ENCODE measurements around the gene SMURF1.

The SMURF1 gene

GRCh38 chr7:99141841-99142726, 1.8 kb downstream of the SMURF1 start:
- peak; percentile 25 to 49 for DNase-seq (ENCODE audit: low read depth in 2 of 2)

GRCh38 chr7:99141334-99141733, 2.6 kb downstream of the SMURF1 start:
- DNase-seq (ENCODE audit: low read depth in 2 of 2): no peak

DNA sequence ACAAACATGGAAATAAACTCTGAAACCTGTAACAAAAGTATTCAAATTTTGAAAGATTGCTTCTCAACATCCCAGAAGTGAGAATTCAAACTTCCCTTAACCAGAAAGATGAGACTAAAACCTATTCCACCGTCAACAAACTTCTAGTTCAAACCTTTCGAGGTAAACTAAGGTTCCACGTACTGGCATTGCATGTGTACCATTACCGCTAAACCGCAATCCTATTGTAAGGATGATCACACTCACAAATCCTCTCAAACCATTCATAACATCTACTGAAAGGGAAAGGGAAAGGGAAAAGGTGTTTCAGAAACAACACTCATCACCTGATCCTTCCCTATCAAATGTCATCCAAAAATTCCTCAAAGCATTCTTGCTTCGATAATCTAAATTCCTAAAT, 3.1 kb downstream of the SMURF1 start:
- no peak for DNase-seq (ENCODE audit: low read depth in 2 of 2)

GRCh38 chr7:99139036-99139435, 4.9 kb downstream of the SMURF1 start:
- DNase-seq (ENCODE audit: low read depth in 2 of 2): no peak

DNA sequence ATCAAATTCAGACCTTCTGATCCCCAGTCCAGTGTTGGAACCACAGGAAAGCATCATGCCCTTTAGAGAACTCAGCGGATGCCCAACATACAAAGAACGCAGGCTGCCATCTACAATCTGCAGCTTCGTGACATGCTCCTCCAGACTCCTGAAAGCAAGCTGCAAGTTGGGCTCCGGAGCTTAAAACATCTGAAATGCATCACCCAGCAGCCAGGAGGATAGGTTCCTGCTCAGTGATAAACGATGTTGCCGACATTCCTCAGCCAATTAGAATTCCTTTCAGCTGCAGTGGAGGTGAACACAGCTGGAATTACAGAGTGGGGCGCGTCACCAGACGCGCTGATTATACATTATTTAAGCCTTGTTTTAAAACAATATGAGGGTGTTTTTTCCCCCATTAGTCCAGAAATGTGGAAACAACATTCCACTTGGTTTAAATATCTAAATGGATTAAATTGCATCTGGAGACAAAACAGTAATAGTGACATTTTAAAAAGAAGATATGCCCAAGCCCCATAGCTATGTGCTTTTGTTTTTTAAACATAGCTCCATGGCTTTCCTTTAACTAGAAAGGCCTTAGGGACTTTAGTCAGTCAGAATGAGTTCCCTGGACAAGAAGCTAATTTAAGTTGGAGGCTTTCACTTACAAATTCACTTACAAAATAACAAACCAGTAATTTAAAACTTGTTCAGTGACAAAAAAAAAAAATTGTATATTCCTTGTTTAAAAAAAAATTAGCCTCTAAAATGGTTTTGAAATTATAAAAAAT, 6.3 kb downstream of the SMURF1 start:
- no peak for DNase-seq (ENCODE audit: low read depth in 2 of 2)

- no peak for DNase-seq (ENCODE audit: low read depth in 2 of 2)
Observed at GRCh38 chr7:99135938-99136337, 8.0 kb downstream of the SMURF1 start.

DNA sequence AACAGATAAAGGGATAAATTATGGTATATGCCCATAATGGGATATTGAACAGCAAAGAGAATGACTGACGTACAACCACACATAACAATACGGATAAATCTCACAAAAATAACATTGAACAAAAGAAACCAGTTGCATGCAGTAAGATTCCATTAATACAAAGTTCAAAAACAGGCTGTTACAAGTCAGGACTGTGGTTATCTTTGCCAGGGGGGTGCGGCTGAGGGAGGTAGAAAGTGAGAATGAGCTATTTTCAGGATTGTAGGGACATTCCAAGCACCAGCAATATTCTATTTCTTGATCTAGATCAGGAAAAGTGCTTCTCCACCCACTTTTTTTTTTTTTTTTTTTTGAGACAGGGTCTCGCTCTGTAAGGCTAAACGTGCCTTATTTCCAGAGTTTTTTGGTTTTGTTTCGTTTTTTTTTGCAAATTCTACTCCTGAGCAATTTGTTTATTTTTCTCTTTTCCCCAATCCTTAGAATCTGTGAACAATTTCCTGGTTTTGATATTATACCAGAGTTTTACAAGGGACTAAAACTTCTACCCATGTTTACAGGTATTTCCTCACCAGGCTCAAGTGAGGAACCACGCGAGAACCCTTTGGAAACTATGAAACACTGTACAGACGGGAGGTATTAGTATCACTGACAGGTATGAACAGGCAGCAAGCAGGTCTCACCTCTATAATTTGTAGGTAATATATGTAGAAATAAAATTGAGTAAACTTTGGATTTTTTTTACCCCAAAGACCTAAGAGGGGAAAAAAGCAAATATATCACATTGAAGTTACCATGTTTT, 9.9 kb downstream of the SMURF1 start:
- DNase-seq (ENCODE audit: low read depth in 2 of 2): no peak

- DNase-seq (ENCODE audit: low read depth in 2 of 2): no peak
Observed at GRCh38 chr7:99132595-99133321, 11.2 kb downstream of the SMURF1 start.

DNA sequence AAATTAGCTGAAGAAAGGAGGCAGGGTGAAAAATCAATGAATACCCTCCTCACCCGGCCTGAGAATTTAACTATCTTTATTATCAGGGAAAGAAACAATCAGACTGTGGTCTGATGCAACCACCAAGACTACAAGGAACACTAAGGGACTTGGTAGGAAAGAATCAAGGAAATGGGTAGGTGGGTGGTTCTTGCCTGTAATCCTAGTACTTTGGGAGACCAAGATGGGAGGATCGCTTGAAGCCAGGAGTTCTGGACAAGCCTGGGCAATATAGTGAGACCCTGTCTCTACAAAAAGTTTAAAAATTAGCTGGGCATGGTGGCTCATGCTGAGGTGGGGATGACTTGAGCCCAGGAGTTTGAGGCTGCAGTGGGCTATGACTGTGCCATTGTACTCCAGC, 12.6 kb downstream of the SMURF1 start:
- no peak for DNase-seq (ENCODE audit: low read depth in 2 of 2)

- no peak for DNase-seq (ENCODE audit: low read depth in 2 of 2)
Observed at GRCh38 chr7:99129536-99129935, 14.4 kb downstream of the SMURF1 start.

GRCh38 chr7:99129001-99129400, 14.9 kb downstream of the SMURF1 start:
- DNase-seq (ENCODE audit: low read depth in 2 of 2): no peak

GRCh38 chr7:99128076-99128950, 15.6 kb downstream of the SMURF1 start:
- no peak for DNase-seq (ENCODE audit: low read depth in 2 of 2)

- DNase-seq (ENCODE audit: low read depth in 2 of 2): no peak
Observed at GRCh38 chr7:99127636-99128035, 16.3 kb downstream of the SMURF1 start.

GRCh38 chr7:99126921-99127553, 16.9 kb downstream of the SMURF1 start:
- no peak for DNase-seq (ENCODE audit: low read depth in 2 of 2)

GRCh38 chr7:99125505-99125865, 18.4 kb downstream of the SMURF1 start:
- DNase-seq (ENCODE audit: low read depth in 2 of 2): no peak

GRCh38 chr7:99124751-99125504, 19.0 kb downstream of the SMURF1 start:
- DNase-seq (ENCODE audit: low read depth in 2 of 2): no peak

DNA sequence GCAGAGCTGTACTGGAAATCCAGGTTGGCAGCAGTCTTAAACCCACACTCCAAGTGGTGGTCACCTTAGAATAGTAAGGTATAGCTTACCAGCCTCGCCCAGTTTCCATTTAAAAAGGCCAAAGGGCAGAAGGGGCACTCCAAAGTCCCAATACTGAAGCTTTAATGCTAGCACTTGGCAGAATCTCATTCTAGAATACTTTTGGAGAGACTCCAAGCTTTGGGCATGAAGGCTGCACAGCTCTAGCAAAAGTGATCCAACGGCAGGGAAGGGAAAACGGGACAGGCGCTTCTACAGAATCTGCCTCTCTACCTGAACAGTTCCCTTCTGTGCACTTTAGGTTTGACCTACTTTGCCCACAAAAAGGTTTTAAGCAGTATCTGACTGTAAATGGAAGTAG, 19.7 kb downstream of the SMURF1 start:
- DNase-seq (ENCODE audit: low read depth in 2 of 2): no peak

DNA sequence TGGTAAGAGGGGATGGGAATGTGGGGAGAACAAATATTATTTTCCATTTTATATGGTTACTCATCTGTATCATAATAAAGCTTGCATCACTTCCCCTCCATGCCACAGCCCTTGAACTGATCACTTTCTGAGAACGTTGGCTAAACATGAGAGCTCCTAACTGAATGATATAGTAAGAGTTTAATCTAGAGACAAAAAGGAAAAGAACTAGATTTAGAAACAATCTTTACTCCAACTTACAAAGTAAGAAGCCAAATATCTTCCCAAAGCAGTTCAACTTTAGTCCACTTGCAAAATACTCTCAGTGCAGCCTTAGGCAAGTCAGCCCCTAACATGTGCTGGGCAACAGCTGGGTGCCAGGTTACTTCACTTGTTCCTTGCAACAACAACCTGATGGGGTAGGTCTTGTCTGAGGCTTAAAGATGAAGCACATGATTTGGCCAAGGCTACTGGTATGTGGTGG, 20.3 kb downstream of the SMURF1 start:
- no peak for DNase-seq (ENCODE audit: low read depth in 2 of 2)

DNA sequence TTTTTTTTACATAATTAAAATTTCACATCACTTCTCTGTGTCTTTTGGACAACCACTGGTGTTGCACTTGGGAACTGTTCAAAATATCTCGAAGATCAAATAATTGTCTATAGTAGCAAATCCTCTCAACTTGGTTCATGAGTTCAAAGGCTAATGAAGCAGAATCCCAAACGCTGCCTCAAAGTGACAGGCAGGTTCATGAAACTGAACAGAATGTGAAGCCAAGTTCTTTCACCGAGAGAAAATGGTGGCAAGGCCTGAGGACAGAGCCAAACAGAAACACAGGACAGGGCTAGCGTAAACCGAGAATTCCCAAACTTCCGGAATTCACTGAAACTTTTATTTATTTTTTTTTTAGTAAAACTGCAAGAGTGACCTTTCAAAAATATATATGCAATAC, 21.1 kb downstream of the SMURF1 start:
- DNase-seq (ENCODE audit: low read depth in 2 of 2): no peak
